Psoas muscle (tissue), 8 donors: Measurements from ENCODE around the gene SLC35F3. TPM values are rescaled to one million over a fixed set of nuclear protein-coding genes. Genes with fewer than 3 reads are reported as not detected.

Experiments used
- ATAC-seq, 4 donors: fragments of 200-7000 bp; cut with Tn5 transposase; one replicate each; pipeline ENCODE4 v1.9.1; 2020; ENCODE audit warnings: moderate library complexity in 3 of 4, mild to moderate bottlenecking in 2 of 4
- DNase-seq, 2 donors: peaks; one replicate each; pipeline ENCODE4 v3.0.0-alpha.2; 2020
- H3K27ac ChIP-seq: fragments of 200-600 bp; one replicate; pipeline ENCODE4 v1.8.0; 2022
- H3K27me3 ChIP-seq, 3 donors: fragments of 200-600 bp in 1 of 3; one replicate each; pipeline versions ENCODE4 v1.6.1 to v1.8.0; 2013 to 2022; ENCODE audit warnings: low read length in 2 of 3, mild to moderate bottlenecking in 2 of 3, moderate library complexity in 1 of 3; ENCODE audit not compliant: insufficient read depth in 3 of 3
- H3K36me3 ChIP-seq, 2 donors: fragments of 200-600 bp in 1 of 2; one replicate each; pipeline versions ENCODE4 v1.6.1 to v1.8.0; 2013 to 2022; ENCODE audit warnings: low read depth in 1 of 2, mild to moderate bottlenecking in 1 of 2, moderate library complexity in 1 of 2; ENCODE audit not compliant: insufficient read depth in 1 of 2
- H3K4me1 ChIP-seq: fragments of 200-600 bp; one replicate; pipeline ENCODE4 v1.8.0; 2022
- H3K4me3 ChIP-seq: fragments of 200-600 bp; one replicate; pipeline ENCODE4 v1.8.0; 2022; ENCODE audit warnings: mild to moderate bottlenecking
- H3K9me3 ChIP-seq: fragments of 200-600 bp; one replicate; pipeline ENCODE4 v1.8.0; 2022
- CTCF ChIP-seq: fragments of 200-600 bp; IDR thresholded peaks from one replicate; pipeline ENCODE4 v1.8.0; 2022; ENCODE audit warnings: antibody characterized with exemption
- WGBS, 3 donors: extraction: QIAGEN DNeasy Blood & Tissue Kit; methylation state at CpG; one replicate each; pipeline versions ENCODE4 v1.1.6 to v1.1.7; 2013; 5-methylcytosine and 5-hydroxymethylcytosine counted together
- intact Hi-C, 2 donors: fragments of 100-400 bp; cut with DNase I; formaldehyde crosslinking; loops; one replicate each; pipeline versions ENCODE4 v1.11.0 to v1.14.2; 2022
- polyA plus RNA-seq, 3 donors: library from polyadenylated mRNA; stranded (reverse); fragments of 200-250 nt; gene quantifications; one replicate each; pipeline ENCODE4 v1.2.3, GENCODE V29; 2013
- total RNA-seq, 4 donors: library from RNA; stranded (reverse); fragmentation: NEBNext Ultra II Directional in 2 of 4; extraction: Animal tissue kit (Norgen Biotek cat#: 25700) in 2 of 4; gene quantifications; one replicate each; pipeline versions ENCODE4 v1.2.1 to v1.2.4, GENCODE V29; 2021 to 2023
- donor health status: healthy with polysubstance abuse.
- donor health status: DM: no; HTN: no; CAD: no; lungs with moderate emphysema.
- donor health status: Bipolar disorder and iron deficiency.
- donor health status: healthy.
- donor health status: DM: yes; HTN: yes; CAD: no.
- donor health status: DM: no; HTN: no; CAD: no.
- donor health status: DM: no; HTN: no; CAD: no.
- donor health status: DM: yes; HTN: yes; CAD: no.

SLC35F3 gene
- total and polyA plus RNA-seq, 7 donors = 0.01 to 0.16 (median 0.10) TPM; not detected in 3

- Histone ChIP-seq H3K9me3 (no peaks in the 10 kb centered on the region), H3K4me3 (no peak overlapping the region), H3K27me3 (peaks cover 0 to 15% (median 11%) of the 10 kb centered on the region in 3 donors), H3K36me3 (no peaks in the 10 kb centered on the region), H3K27ac (no peak overlapping the region), H3K4me1 (no peaks in the 10 kb centered on the region)
- 69 to 84% (median 80%) methylated on average over 8 of the region's 8 CpGs for WGBS, 3 donors
- TF ChIP-seq CTCF = no peak
- DNase-seq (no peak), ATAC-seq (no peak)
- intact Hi-C loops = no loop called here
Measured at GRCh38 chr1:234216116-234216703, 311.7 kb downstream of the SLC35F3 start.

GRCh38 chr1:234217316-234217840 is 312.9 kb downstream of the SLC35F3 start:
- Histone ChIP-seq H3K4me3 (no peak overlapping the region), H3K36me3 (no peaks in the 10 kb centered on the region), H3K27me3 (peaks cover 0 to 12% (median 11%) of the 10 kb centered on the region in 3 donors), H3K27ac (no peak overlapping the region), H3K9me3 (no peaks in the 10 kb centered on the region), H3K4me1 (no peaks in the 10 kb centered on the region)
- 87 to 92% (median 89%) methylated on average over 4 of the region's 4 CpGs for WGBS, 3 donors
- TF ChIP-seq CTCF = no peak
- DNase-seq = no peak
- ATAC-seq = no peak
- intact Hi-C loops = no loop called here

GRCh38 chr1:234218078-234218477 is 313.6 kb downstream of the SLC35F3 start:
- intact Hi-C loops = no loop called here
- ATAC-seq (no peak), DNase-seq (no peak)
- Histone ChIP-seq H3K27ac (no peak overlapping the region), H3K4me1 (no peaks in the 10 kb centered on the region), H3K36me3 (no peaks in the 10 kb centered on the region), H3K27me3 (peaks cover 0 to 12% (median 7%) of the 10 kb centered on the region in 3 donors), H3K4me3 (no peak overlapping the region), H3K9me3 (no peaks in the 10 kb centered on the region)
- WGBS, 3 donors = 80 to 93% (median 91%) methylated on average over 3 of the region's 3 CpGs
- TF ChIP-seq CTCF = no peak

- Histone ChIP-seq H3K27ac (no peak overlapping the region), H3K4me1 (no peaks in the 10 kb centered on the region), H3K27me3 (peaks cover 0 to 10% (median 3%) of the 10 kb centered on the region in 3 donors), H3K9me3 (no peaks in the 10 kb centered on the region), H3K36me3 (no peaks in the 10 kb centered on the region), H3K4me3 (no peak overlapping the region)
- no peak for ATAC-seq
- no peak for DNase-seq
- WGBS, 3 donors = 80 to 86% (median 82%) methylated on average over 9 of the region's 9 CpGs
- TF ChIP-seq CTCF = no peak
- intact Hi-C loops = no loop called here
Measured at GRCh38 chr1:234219711-234220110, 315.2 kb downstream of the SLC35F3 start.

GRCh38 chr1:234221601-234222000 is 317.1 kb downstream of the SLC35F3 start:
- no peak overlapping the region for H3K27ac ChIP-seq
- 92 to 96% (median 96%) methylated on average over 2 of the region's 2 CpGs for WGBS, 3 donors
- H3K4me1 ChIP-seq = no peaks in the 10 kb centered on the region
- no peak for ATAC-seq
- no peaks in the 10 kb centered on the region for H3K9me3 ChIP-seq
- H3K36me3 ChIP-seq = no peaks in the 10 kb centered on the region
- intact Hi-C loops = no loop called here
- no peak for DNase-seq
- no peak for TF ChIP-seq CTCF
- no peaks in the 10 kb centered on the region for H3K27me3 ChIP-seq
- H3K4me3 ChIP-seq = no peak overlapping the region
